Kidney (tissue), 14 donors: ENCODE results near the gene IL21. TPM values are rescaled to one million over a fixed set of nuclear protein-coding genes. Genes with fewer than 3 reads are reported as not detected.

Experiments
- DNase-seq, 5 donors: peaks; one replicate each; pipeline ENCODE4 v3.0.0-alpha.2; 2013 to 2020
- FAIRE-seq: peaks from 2 replicates; lab custom pipeline; 2012; peaks lifted over from hg19 to GRCh38; lab: Jason Lieb, UNC
- H3K27ac ChIP-seq, 2 donors: one replicate each; pipeline ENCODE4 v1.7.0; 2013; ENCODE audit warnings: low read depth in 2 of 2, low read length in 2 of 2, inconsistent platforms in 1 of 2
- H3K27me3 ChIP-seq: one replicate; pipeline ENCODE4 v1.7.1; 2013; ENCODE audit warnings: low read length, inconsistent platforms; ENCODE audit not compliant: control insufficient read depth, insufficient read depth
- H3K36me3 ChIP-seq, 3 donors: one replicate each; pipeline versions ENCODE4 v1.7.0 to v1.7.1; 2013; ENCODE audit warnings: low read length in 3 of 3, control low read depth in 1 of 3, inconsistent platforms in 1 of 3; ENCODE audit not compliant: insufficient read depth in 3 of 3, control insufficient read depth in 2 of 3
- H3K4me1 ChIP-seq, 3 donors: one replicate each; pipeline versions ENCODE4 v1.7.0 to v1.7.1; 2013; ENCODE audit warnings: low read length in 3 of 3, inconsistent platforms in 1 of 3, low read depth in 1 of 3; ENCODE audit not compliant: control insufficient read depth in 2 of 3, insufficient read depth in 2 of 3
- H3K4me3 ChIP-seq, 3 donors: one replicate each; pipeline versions ENCODE4 v1.7.0 to v1.8.1; 2013; ENCODE audit warnings: low read length in 3 of 3, control low read depth in 1 of 3, inconsistent platforms in 1 of 3
- H3K9ac ChIP-seq, 3 donors: one replicate each; pipeline versions ENCODE4 v1.7.0 to v1.7.1; 2013; ENCODE audit warnings: low read length in 3 of 3, control low read depth in 1 of 3, inconsistent platforms in 1 of 3
- H3K9me3 ChIP-seq, 3 donors: one replicate each; pipeline versions ENCODE4 v1.7.0 to v1.7.1; 2013; ENCODE audit warnings: low read length in 3 of 3, control low read depth in 1 of 3, inconsistent platforms in 1 of 3; ENCODE audit not compliant: control insufficient read depth in 2 of 3, insufficient read depth in 1 of 3
- CTCF ChIP-seq: IDR thresholded peaks from 3 replicates; pipeline ENCODE4 v1.5.1; 2012; ENCODE audit warnings: mild to moderate bottlenecking, moderate library complexity, borderline replicate concordance; ENCODE audit not compliant: insufficient read depth; ENCODE audit errors: extremely low read depth
- intact Hi-C: fragments of 100-400 bp; cut with DNase I; formaldehyde crosslinking; loops from one replicate; pipeline ENCODE4 v1.11.1; 2022
- polyA plus RNA-seq: library from polyadenylated mRNA; stranded (reverse); fragments of 350-450 nt; fragmentation: Illumina TruSeq; extraction: RNeasy Lipid Tissue Mini Kit (QIAGEN cat#74804); gene quantifications from one replicate; pipeline ENCODE4 v1.2.3, GENCODE V29; 2014; ENCODE audit warnings: low read depth, low replicate concordance; ENCODE audit not compliant: insufficient read depth
- total RNA-seq: library from RNA; stranded (reverse); fragmentation: NEBNext Ultra II Directional; extraction: Animal tissue kit (Norgen Biotek cat#: 25700); gene quantifications from one replicate; pipeline ENCODE4 v1.2.1, GENCODE V29; 2021
- donor health status: control.
- donor health status: control.
- donor health status: control.
- donor health status: control.
- donor health status: control.
- donor health status: DM: yes; HTN: yes; CAD: no.
- donor health status: Normal renal cell carcinoma (clear cell type).

Gene IL21
- total and polyA plus RNA-seq, 2 donors from 2014 or later, result not detected

DNA sequence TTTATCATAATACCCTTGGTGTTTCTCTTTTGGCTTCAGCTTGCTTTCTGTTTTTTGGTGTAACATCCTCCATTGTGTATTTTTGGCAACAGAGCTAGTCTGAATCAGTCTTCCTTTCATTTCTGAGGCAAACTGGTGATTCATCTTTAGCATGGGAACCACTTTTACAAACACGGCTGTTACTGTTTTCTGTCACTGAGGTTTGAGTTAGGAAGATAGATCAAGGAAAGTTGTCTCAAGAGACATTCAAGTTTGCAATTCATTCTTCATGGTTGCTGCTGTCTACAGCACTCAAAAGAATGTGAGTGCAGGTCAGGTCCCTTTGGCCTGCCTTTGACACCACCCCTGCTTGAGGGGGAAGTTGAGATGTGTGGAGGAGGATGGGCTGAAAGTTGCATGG lies 36.3 kb downstream of the IL21 start:
- H3K9ac ChIP-seq, result no peak overlapping the region
- FAIRE-seq (no peak), DNase-seq (peak in 1 of 5 donors; percentile 19)
- H3K27ac ChIP-seq, result no peak overlapping the region
- no peaks in the 10 kb centered on the region for H3K9me3 ChIP-seq
- H3K27me3 ChIP-seq, result no peaks in the 10 kb centered on the region
- no peak overlapping the region for H3K4me3 ChIP-seq
- TF ChIP-seq CTCF, result no peak
- intact Hi-C loops, result no loop called here
- H3K4me1 ChIP-seq, result no peaks in the 10 kb centered on the region
- no peaks in the 10 kb centered on the region for H3K36me3 ChIP-seq

DNA sequence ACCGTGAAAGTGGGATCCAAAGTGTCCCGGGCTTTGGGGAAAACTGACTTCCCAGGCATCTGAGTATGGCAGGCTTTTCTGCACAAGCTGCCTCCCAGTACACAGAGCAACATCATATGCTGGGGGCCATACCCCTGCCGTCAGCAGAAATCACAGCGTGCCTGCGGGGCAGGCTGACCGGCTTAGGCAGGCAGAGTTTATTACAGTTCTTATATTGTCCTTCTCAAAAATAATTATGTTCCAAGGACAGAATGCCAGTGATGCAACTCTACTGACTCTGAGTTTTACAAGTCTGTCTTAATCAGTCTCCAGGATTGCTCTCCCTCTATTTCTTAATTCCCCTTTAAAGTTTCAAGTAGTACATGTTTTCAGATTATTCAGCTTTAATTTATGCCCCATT lies 37.0 kb downstream of the IL21 start:
- H3K9me3 ChIP-seq, result no peaks in the 10 kb centered on the region
- DNase-seq (no peak), FAIRE-seq (no peak)
- no peaks in the 10 kb centered on the region for H3K36me3 ChIP-seq
- no peak overlapping the region for H3K27ac ChIP-seq
- H3K9ac ChIP-seq, result no peak overlapping the region
- no peak overlapping the region for H3K4me3 ChIP-seq
- H3K4me1 ChIP-seq, result no peaks in the 10 kb centered on the region
- no peak for TF ChIP-seq CTCF
- intact Hi-C loops, result no loop called here
- no peaks in the 10 kb centered on the region for H3K27me3 ChIP-seq

- DNase-seq, result peak in 3 of 5 donors; percentile 18 to 49 (median 30)
- Histone ChIP-seq H3K9me3 (no peaks in the 10 kb centered on the region), H3K27me3 (no peaks in the 10 kb centered on the region), H3K36me3 (no peaks in the 10 kb centered on the region), H3K4me3 (no peak overlapping the region), H3K4me1 (no peaks in the 10 kb centered on the region), H3K27ac (no peak overlapping the region), H3K9ac (no peak overlapping the region)
- FAIRE-seq, result peak; percentile 96
- peak; percentile 49 for TF ChIP-seq CTCF
- intact Hi-C loops, result no loop called here
These were observed 42.8 kb downstream of the IL21 start for GRCh38 chr4:122577808-122578781.
